ENCODE data around the gene UBE2E2.
"Not testable (repeated sequence)": the region's sequence is repeated elsewhere in the genome, so short reads cannot be mapped to it uniquely, and the experiment has no call there.

The UBE2E2 gene

DNA sequence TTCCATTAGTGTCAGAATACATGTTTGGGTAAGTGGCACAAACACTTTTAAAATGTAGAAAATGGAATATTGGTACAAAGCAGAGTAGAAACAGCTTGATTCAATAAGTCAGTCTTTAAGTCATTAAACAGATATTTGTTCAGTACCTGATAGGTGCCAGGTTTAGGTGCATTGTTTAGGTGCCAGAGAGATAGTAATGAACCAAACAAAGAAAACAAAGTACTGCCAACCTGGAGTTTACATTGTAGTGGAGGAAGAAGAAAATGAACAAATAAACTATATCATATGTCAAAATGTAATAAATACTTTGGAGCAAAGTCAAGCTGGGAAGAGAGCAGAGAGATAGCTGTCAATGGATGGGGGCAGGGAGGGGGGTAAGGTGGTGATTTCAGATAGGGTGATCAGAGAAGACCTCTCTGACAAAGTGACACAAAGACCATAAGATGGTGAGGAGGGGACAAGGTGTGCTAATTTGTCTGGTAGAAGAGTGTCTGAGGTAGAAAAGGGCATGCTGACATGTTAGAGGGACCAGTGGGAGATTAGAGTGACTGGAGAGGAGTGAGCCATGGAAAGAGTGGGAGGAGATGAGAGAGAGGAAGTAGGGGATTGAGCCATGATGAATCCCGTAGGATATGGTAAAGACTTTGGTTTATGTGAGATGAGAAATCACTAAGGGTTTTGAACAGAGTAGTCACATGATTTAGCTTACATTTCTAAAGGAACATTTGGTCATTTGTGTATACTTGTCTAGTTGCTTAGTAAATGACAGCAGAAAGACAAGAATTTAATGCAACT is 128.2 kb downstream of the UBE2E2 start:
- DNase-seq (ENCODE audit: insufficient read length, low spot score) (no peak), FAIRE-seq (no peak)
- TF ChIP-seq, protein P1, sequence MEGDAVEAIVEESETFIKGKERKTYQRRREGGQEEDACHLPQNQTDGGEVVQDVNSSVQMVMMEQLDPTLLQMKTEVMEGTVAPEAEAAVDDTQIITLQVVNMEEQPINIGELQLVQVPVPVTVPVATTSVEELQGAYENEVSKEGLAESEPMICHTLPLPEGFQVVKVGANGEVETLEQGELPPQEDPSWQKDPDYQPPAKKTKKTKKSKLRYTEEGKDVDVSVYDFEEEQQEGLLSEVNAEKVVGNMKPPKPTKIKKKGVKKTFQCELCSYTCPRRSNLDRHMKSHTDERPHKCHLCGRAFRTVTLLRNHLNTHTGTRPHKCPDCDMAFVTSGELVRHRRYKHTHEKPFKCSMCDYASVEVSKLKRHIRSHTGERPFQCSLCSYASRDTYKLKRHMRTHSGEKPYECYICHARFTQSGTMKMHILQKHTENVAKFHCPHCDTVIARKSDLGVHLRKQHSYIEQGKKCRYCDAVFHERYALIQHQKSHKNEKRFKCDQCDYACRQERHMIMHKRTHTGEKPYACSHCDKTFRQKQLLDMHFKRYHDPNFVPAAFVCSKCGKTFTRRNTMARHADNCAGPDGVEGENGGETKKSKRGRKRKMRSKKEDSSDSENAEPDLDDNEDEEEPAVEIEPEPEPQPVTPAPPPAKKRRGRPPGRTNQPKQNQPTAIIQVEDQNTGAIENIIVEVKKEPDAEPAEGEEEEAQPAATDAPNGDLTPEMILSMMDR (IDR thresholded peaks at IDR 0.05; ENCODE audit: insufficient read depth, missing control alignments): no peak

DNA sequence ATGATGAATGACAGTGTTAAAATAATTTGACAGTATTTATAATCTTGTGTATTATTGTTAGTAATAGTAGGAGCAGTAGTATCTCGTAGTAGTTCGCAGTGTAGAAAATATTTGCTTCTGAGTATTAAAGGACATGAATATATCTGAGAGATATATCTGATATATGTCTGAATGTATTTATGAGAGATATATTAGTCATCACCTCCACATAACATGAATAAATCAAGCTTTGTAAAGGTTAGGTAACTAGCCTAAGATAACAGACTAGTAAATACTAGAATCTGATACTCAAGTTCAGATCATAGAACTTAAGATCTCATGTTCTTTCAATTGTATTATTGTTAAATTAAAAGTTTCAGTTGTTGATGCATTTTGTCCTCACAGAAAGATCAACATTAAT is 130.5 kb downstream of the UBE2E2 start:
- TF ChIP-seq, protein P1 (IDR thresholded peaks at IDR 0.05; ENCODE audit: insufficient read depth, missing control alignments): no peak
- DNase-seq (ENCODE audit: insufficient read length, low spot score) (no peak), FAIRE-seq (no peak)

DNA sequence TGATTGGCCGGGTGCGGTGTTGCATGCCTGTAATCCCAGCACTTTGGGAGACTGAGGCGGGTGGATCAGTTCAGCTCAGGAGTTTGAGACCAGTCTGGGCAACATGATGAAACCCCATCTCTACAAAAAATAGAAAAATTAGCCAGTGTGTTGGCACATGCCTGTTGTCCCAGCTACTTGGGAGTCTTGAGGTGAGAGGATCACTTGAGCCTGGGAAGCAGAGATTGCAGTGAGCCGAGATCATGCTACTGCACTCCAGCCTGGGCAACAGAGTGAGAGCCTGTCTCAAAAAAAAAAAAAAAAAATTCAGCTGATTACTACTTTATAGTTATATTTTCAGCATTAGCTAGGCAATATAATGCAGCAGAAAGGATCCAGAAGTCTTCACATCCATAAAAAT is 133.7 kb downstream of the UBE2E2 start:
- DNase-seq (ENCODE audit: insufficient read length, low spot score); FAIRE-seq: not testable (repeated sequence)

DNA sequence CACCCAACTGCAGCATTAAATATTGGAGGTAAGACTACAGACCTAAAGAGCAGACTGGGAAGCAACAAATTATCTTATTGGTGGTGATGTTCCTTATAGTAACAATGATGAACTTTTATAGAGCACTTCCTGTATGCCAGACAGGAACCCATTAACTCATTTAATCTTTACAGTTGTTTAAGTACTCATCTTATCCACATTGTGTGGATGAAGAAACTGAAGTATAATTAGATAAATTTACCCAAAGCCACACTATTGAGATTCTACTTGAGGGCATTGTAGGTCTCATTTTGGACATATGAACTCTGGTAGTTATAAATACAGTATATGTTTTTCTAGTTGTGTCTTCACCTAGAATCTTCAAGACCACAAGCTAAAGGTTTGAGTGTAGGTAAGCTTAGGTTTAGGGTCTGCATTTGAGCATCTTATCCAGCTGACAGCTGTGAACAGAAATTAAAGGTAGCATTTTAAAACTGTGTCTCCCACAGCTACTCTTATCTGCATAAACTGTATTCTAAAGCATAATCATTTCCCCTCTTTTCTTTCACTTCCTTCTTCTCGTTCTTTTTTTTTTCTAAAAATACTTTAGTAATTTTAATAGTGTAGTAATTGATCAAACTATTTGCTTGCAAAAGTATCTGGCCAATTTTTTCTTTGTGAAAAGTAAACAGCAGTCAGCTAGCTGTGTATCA is 138.2 kb downstream of the UBE2E2 start:
- FAIRE-seq (no peak), DNase-seq (ENCODE audit: insufficient read length, low spot score) (no peak)
- TF ChIP-seq, protein P1 (IDR thresholded peaks at IDR 0.05; ENCODE audit: insufficient read depth, missing control alignments): no peak

DNA sequence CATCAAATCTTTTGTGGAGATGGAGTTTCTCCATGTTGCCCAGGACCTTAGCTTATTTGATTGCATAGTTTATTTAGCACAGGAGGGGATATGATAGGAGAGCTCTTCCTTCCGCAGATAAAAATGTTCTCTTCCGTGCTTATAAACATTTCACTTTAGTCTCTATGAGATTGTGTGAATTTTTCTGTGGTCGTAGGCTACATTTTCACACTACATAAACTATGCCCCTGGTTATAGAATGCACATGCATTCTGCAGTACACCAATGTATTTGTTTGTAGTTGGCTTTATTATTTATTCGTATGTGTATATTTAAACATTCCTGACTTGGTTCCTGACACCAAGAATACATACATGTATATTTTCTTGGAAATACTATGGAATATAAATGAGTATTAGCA is 139.2 kb downstream of the UBE2E2 start:
- FAIRE-seq (no peak), DNase-seq (ENCODE audit: insufficient read length, low spot score) (no peak)
- TF ChIP-seq, protein P1 (IDR thresholded peaks at IDR 0.05; ENCODE audit: insufficient read depth, missing control alignments): no peak

DNA sequence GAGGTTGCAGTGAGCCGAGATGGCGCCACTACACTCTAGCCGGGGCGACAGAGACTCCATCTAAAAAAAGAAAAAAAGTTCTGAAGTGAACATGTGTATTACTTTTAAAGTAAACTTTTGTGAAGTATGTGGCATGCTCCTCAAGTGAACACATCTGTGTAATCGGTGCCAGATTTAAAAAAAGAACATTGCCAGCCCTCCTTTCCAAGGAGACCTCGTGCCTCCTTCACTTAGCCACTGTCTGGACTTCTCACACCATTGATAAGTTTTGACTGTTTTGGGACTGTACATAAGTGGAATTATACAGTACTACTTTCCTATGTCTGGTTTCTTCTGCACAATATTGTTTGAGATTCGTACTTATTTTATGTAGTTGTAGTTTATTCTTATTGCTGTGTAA is 140.4 kb downstream of the UBE2E2 start:
- TF ChIP-seq, protein P1 (IDR thresholded peaks at IDR 0.05; ENCODE audit: insufficient read depth, missing control alignments): no peak
- FAIRE-seq (no peak), DNase-seq (ENCODE audit: insufficient read length, low spot score) (no peak)

DNA sequence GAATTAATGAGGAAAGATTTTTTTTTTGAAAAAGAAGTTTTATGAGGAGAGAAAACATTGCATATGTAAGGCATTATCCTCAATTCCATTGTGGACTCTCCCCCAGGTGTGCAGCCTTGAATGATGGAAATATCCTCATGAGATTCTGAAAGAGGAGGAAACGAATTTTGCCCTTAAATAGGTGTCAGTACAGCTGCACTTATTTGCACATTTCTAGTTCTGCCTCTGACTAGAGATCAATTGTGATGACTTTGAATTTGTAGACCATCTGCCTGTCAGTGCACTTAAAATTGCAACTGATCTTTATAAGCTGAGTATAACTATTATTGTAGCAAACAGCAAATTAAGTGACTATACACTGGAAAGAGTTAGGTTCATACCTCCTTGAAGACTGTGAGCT is 141.8 kb downstream of the UBE2E2 start:
- TF ChIP-seq, protein P1 (IDR thresholded peaks at IDR 0.05; ENCODE audit: insufficient read depth, missing control alignments): no peak
- FAIRE-seq (no peak), DNase-seq (ENCODE audit: insufficient read length, low spot score) (no peak)

DNA sequence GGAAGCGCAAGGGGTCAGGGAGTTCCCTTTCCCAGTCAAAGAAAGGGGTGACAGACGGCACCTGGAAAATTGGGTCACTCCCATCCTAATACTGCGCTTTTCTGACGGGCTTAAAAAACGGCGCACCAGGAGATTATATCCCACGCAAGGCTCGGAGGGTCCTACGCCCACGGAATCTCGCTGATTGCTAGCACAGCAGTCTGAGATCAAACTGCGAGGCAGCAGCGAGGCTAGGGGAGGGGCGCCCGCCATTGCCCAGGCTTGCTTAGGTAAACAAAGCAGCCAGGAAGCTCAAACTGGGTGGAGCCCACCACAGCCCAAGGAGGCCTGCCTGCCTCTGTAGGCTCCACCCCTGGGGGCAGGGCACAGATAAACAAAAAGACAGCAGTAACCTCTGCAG is 146.3 kb downstream of the UBE2E2 start:
- not testable (repeated sequence) for DNase-seq (ENCODE audit: insufficient read length, low spot score); FAIRE-seq

Data from D721Med (cell line).